GM12872 (cell line): ENCODE results near the gene SINHCAF.

ENCODE experiments used
- TF ChIP-seq, protein P1 (sequence below): IDR thresholded peaks from 3 replicates; pipeline ENCODE4 v1.5.1; 2011; ENCODE audit warnings: low read depth, mild to moderate bottlenecking, low read length, moderate library complexity; ENCODE audit not compliant: insufficient read depth

SINHCAF gene

DNA sequence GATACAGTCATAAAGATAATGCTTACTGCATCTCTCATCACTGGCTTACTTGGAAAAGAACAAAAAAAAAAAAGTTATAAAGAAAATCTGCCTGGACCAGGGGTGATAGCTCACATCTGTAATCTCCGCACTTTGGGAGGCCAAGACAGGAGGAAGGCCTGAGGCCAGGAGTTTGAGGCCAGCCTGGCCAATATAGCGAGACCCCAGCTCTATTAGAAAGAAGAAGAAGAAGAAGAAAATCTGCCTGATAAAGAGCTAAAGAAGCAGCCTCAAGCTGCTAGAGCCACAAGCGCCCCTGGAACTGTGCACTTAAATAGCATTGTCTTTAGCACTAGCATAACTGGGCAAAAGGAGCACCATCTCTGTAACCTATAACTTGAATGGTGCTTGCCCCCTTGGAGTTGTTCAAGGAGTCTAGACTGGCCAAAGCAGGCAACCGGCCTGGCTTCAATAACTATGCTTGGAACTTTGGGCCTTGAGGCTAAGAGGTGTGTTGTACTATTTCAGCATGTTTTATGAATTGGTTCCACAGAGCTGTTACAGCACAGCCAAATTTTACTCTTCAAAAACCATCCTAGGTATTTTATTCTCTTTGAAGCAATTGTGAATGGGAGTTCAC, 53.2 kb downstream of the SINHCAF start:
- TF ChIP-seq, protein P1, sequence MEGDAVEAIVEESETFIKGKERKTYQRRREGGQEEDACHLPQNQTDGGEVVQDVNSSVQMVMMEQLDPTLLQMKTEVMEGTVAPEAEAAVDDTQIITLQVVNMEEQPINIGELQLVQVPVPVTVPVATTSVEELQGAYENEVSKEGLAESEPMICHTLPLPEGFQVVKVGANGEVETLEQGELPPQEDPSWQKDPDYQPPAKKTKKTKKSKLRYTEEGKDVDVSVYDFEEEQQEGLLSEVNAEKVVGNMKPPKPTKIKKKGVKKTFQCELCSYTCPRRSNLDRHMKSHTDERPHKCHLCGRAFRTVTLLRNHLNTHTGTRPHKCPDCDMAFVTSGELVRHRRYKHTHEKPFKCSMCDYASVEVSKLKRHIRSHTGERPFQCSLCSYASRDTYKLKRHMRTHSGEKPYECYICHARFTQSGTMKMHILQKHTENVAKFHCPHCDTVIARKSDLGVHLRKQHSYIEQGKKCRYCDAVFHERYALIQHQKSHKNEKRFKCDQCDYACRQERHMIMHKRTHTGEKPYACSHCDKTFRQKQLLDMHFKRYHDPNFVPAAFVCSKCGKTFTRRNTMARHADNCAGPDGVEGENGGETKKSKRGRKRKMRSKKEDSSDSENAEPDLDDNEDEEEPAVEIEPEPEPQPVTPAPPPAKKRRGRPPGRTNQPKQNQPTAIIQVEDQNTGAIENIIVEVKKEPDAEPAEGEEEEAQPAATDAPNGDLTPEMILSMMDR = no peak

DNA sequence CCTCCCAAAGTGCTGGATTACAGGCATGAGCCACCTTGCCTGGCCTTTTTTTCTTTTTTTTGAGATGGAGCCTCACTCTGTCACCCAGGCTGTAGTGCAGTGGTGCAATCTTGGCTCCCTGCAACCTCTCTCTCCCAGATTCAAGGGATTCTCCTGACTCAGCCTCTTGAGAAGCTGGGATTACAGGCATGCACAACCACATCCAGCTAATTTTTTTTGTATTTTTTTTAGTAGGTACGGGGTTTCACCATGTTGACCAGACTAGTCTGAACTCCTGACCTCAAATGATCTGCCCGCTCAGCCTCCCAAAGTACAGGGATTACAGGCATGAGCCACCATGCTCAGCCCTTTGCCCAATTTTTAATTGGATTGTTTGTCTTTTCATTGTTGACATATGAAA, 58.0 kb downstream of the SINHCAF start:
- TF ChIP-seq, protein P1 = no peak

DNA sequence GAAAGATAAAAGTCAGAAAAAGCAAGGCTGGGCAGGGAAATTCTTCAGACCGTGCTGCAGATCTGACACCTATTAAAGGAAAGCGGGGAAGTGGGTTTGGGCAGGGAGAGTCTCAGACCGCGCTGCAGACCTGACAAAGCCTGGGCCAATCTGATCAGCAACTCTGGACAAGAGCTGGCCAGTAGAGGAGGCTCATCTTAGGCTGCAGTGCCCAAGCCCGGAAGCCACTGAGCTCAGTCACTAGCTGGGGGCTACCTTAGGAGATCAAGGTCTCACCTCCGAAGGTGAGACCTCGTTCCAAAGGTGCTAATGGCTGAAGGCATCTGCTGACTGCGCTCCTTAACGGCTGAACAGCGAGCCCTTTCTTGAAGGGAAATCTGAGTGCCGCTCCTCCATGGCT, 60.2 kb downstream of the SINHCAF start:
- TF ChIP-seq, protein P1 = no peak

DNA sequence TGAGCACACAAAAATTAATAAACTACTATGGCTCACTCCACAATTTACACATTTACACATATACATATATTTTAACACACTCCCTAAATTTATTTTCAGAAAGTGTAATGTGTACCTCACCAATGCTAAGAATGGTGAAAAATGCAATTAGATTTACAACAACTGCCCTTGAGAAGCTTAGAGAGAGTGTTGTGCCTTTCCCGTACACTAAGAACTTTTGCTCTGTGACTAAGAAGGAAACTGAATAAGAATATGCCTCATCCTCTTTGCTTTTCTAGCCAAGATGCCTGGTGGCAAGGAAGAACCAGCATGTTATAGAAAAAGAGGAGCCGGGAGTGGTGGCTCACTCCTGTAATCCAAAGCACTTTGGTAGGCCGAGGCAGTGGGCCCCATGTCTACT, 62.3 kb downstream of the SINHCAF start:
- TF ChIP-seq, protein P1 = no peak

DNA sequence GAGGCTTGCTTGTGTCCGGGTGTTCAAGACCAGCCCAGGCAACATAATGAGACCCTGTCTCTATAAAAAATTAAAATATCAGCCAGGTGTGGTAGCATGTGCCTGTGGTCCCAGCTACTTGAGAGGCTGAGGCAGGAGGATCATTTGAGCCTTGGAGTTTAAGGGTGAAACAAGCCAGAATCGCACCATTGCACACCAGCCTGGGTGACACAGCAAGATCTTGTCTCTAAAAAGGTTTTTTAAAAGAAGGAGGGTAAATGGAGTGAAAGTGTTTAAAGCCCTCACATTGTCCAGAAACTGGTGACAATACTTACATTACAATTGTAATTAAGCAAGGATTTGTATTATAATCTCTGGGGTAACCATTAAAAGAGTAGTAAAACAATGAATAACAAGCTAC, 64.2 kb downstream of the SINHCAF start:
- TF ChIP-seq, protein P1 = no peak

DNA sequence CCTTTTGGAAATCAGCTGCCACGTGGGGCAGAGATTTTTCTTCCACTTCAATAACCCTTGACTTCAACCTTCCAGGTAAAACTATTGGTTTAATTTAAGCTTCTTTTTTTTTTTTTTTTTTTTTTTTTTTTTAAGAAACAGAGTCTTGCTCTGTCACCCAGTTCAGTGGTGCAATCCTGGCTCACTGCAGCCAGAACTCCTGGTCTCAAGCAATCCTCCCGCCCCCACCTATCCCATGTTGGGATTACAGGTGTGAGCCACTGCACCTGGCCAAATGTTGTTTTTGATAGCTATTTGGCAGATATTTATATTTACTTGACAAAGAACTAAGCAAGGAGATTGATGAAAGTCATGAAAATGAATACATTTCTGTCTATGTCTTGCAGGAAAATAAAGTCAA, 65.1 kb downstream of the SINHCAF start:
- TF ChIP-seq, protein P1 = no peak

DNA sequence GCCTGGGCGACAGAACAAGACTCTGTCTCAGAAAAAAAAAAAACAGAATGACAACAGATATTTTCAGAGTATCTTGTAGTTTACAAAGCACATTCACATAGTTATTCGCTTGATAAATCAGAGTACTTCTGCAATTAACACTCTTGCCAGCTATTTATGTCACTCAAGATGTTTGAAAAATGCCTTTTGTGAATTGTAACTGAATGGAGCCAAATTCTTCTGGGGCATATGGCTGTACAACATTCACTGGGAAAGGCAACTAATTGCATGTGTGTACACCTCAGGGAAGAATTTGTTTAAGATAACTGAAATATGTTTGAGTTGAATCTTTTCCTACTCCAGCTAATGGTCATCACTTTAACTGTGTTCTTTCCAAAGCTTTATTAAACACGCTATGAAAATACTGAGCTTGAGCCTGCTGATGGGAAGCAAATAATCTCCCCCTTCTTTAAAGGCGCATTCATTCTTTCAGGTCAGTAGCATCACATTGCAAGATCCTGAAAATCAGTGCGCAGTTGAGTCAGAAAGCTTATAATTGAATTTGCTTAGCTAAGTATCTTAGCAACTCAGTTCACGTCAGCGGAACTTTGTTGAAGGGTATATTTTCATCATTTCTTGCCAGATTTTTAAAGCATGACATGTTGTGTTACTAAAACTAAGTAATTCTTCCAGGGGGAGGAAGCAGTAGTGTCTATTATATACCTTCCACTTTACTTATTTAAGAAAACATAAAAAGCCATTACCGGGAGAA, 66.6 kb downstream of the SINHCAF start:
- TF ChIP-seq, protein P1 = no peak
